GM12891 (cell line): Measurements from ENCODE around the gene RANBP10.

Source experiments
- DNase-seq: peaks from one replicate; pipeline ENCODE4 v3.0.0; 2011; ENCODE audit warnings: low spot score; ENCODE audit not compliant: insufficient read length
- FAIRE-seq: peaks from 2 replicates; lab custom pipeline; 2011; peaks lifted over from hg19 to GRCh38; lab: Jason Lieb, UNC
- PAX5 ChIP-seq: IDR thresholded peaks from 2 replicates; pipeline ENCODE4 v1.6.1; 2011; ENCODE audit warnings: low read length, moderate library complexity, mild to moderate bottlenecking; ENCODE audit not compliant: insufficient read depth, severe bottlenecking
- POLR2A ChIP-seq: IDR thresholded peaks from 2 replicates; pipeline ENCODE4 v1.6.1; 2011; ENCODE audit warnings: low read depth, low read length, control low read depth
- POLR2AphosphoS5 ChIP-seq: IDR thresholded peaks from 2 replicates; pipeline ENCODE4 v1.6.1; 2011; ENCODE audit warnings: low read depth, low read length, control low read depth
- POU2F2 ChIP-seq: IDR thresholded peaks from 2 replicates; pipeline ENCODE4 v1.6.1; 2011; ENCODE audit warnings: low read depth, mild to moderate bottlenecking, control low read depth, low read length, moderate library complexity
- SPI1 ChIP-seq: IDR thresholded peaks from 2 replicates; pipeline ENCODE4 v1.6.1; 2011; ENCODE audit warnings: low read depth, low read length, control low read depth
- TAF1 ChIP-seq: IDR thresholded peaks from 2 replicates; pipeline ENCODE4 v1.6.1; 2011; ENCODE audit warnings: low read depth, low read length, control low read depth

The RANBP10 gene

GRCh38 chr16:67685388-67686112, 120.8 kb downstream of the RANBP10 start:
- peak; percentile 56 for FAIRE-seq
- TF ChIP-seq POU2F2 (no peak), PAX5 (peak; percentile 83)

GRCh38 chr16:67683767-67684166, 122.6 kb downstream of the RANBP10 start:
- TF ChIP-seq SPI1 (no peak), PAX5 (no peak), TAF1 (no peak)
- DNase-seq (no peak), FAIRE-seq (no peak)

More at GRCh38 chr16:67685388-67686112, 120.8 kb downstream of the RANBP10 start:
- DNase-seq: no peak

- FAIRE-seq (no peak), DNase-seq (no peak)
- TF ChIP-seq POLR2AphosphoS5: no peak
Measured at GRCh38 chr16:67679935-67680897, 126.1 kb downstream of the RANBP10 start.

GRCh38 chr16:67678354-67679023, 127.9 kb downstream of the RANBP10 start:
- FAIRE-seq: no peak
- TF ChIP-seq POU2F2 (no peak), TAF1 (no peak), POLR2AphosphoS5 (no peak)
- no peak for DNase-seq

- FAIRE-seq: no peak
- TF ChIP-seq PAX5 (no peak), TAF1 (no peak), POU2F2 (no peak), POLR2A (no peak), POLR2AphosphoS5 (no peak), SPI1 (no peak)
- no peak for DNase-seq
Measured at GRCh38 chr16:67677712-67678111, 128.6 kb downstream of the RANBP10 start.

GRCh38 chr16:67676939-67677338, 129.4 kb downstream of the RANBP10 start:
- TF ChIP-seq SPI1: no peak
- no peak for TF ChIP-seq PAX5
- no peak for TF ChIP-seq POU2F2
- TF ChIP-seq POLR2AphosphoS5: no peak
- no peak for TF ChIP-seq POLR2A
- no peak for TF ChIP-seq TAF1
- no peak for FAIRE-seq
- no peak for DNase-seq

- TF ChIP-seq POLR2A (no peak), POU2F2 (no peak), TAF1 (no peak), POLR2AphosphoS5 (no peak), PAX5 (no peak), SPI1 (no peak)
- DNase-seq: no peak
- FAIRE-seq: no peak
Measured at GRCh38 chr16:67676516-67676915, 129.8 kb downstream of the RANBP10 start.

GRCh38 chr16:67675999-67676398, 130.4 kb downstream of the RANBP10 start:
- no peak for FAIRE-seq
- TF ChIP-seq TAF1: no peak
- TF ChIP-seq POU2F2: no peak
- TF ChIP-seq PAX5: no peak
- TF ChIP-seq SPI1: no peak
- TF ChIP-seq POLR2AphosphoS5: no peak
- no peak for TF ChIP-seq POLR2A
- DNase-seq: no peak

- TF ChIP-seq POLR2AphosphoS5 (no peak), PAX5 (no peak), SPI1 (no peak), POLR2A (no peak), TAF1 (no peak), POU2F2 (no peak)
- no peak for FAIRE-seq
- DNase-seq: no peak
Measured at GRCh38 chr16:67675579-67675935, 130.8 kb downstream of the RANBP10 start.

- FAIRE-seq (no peak), DNase-seq (no peak)
- TF ChIP-seq POLR2A (no peak), PAX5 (no peak), POLR2AphosphoS5 (no peak), TAF1 (no peak), POU2F2 (no peak), SPI1 (no peak)
Measured at GRCh38 chr16:67674851-67675578, 131.3 kb downstream of the RANBP10 start.
